Measurements from ENCODE around the gene ANKRD66.
"Not testable (repeated sequence)": the region's sequence is repeated elsewhere in the genome, so short reads cannot be mapped to it uniquely, and the experiment has no call there.

DNA sequence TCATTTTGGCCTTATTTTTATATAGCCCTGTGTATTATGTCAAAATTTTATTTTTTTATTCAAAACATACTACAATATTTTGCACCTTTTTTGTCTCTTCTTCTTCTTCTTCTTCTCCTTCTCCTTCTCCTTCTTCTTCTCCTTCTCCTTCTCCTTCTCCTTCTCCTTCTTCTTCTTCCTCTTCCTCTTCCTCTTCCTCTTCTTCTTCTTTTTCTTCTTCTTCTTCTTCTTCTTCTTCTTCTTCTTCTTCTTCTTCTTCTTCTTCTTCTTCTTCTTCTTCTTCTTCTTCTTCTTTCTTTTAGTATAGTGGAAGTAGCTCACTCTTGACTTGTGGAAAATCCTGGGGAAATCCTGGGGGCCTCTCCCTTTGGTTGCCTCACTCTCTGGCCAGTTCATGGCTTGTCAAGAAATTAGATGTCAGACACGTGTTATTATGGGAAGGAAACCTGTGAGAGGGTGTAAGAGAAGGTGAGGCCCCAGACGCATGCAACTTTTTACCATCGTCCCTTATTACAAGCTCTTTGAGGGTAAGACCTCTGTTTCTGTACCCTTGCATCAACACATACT, 2.5 kb upstream of the ANKRD66 start:
- TF ChIP-seq, protein P1, sequence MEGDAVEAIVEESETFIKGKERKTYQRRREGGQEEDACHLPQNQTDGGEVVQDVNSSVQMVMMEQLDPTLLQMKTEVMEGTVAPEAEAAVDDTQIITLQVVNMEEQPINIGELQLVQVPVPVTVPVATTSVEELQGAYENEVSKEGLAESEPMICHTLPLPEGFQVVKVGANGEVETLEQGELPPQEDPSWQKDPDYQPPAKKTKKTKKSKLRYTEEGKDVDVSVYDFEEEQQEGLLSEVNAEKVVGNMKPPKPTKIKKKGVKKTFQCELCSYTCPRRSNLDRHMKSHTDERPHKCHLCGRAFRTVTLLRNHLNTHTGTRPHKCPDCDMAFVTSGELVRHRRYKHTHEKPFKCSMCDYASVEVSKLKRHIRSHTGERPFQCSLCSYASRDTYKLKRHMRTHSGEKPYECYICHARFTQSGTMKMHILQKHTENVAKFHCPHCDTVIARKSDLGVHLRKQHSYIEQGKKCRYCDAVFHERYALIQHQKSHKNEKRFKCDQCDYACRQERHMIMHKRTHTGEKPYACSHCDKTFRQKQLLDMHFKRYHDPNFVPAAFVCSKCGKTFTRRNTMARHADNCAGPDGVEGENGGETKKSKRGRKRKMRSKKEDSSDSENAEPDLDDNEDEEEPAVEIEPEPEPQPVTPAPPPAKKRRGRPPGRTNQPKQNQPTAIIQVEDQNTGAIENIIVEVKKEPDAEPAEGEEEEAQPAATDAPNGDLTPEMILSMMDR (IDR thresholded peaks at IDR 0.05): not testable (repeated sequence)
- TF ChIP-seq POLR2A (IDR thresholded peaks at IDR 0.05; ENCODE audit: low read depth); POLR2AphosphoS5 (IDR thresholded peaks at IDR 0.05); EP300 (IDR thresholded peaks at IDR 0.05): not testable (repeated sequence)
